KOPT-K1 (cell line): ENCODE data around the gene BCOR.

ENCODE experiments used
- H3K27ac ChIP-seq: fragments of 200-600 bp; sonication (generic); 2 replicates; pipeline ENCODE4 v1.5.1; 2016; ENCODE audit warnings: antibody characterized with exemption, mild to moderate bottlenecking, low read depth, low read length; ENCODE audit not compliant: poor library complexity, severe bottlenecking
- H3K36me3 ChIP-seq: fragments of 200-600 bp; sonication (generic); 2 replicates; pipeline ENCODE4 v1.5.1; 2017; ENCODE audit warnings: antibody characterized with exemption, mild to moderate bottlenecking, low read length, moderate library complexity; ENCODE audit not compliant: insufficient read depth
- H3K9me3 ChIP-seq: fragments of 200-600 bp; sonication (generic); 2 replicates; pipeline ENCODE4 v1.5.1; 2017; ENCODE audit warnings: antibody characterized with exemption, low read length, mild to moderate bottlenecking; ENCODE audit not compliant: insufficient read depth, poor library complexity, severe bottlenecking

The BCOR gene

DNA sequence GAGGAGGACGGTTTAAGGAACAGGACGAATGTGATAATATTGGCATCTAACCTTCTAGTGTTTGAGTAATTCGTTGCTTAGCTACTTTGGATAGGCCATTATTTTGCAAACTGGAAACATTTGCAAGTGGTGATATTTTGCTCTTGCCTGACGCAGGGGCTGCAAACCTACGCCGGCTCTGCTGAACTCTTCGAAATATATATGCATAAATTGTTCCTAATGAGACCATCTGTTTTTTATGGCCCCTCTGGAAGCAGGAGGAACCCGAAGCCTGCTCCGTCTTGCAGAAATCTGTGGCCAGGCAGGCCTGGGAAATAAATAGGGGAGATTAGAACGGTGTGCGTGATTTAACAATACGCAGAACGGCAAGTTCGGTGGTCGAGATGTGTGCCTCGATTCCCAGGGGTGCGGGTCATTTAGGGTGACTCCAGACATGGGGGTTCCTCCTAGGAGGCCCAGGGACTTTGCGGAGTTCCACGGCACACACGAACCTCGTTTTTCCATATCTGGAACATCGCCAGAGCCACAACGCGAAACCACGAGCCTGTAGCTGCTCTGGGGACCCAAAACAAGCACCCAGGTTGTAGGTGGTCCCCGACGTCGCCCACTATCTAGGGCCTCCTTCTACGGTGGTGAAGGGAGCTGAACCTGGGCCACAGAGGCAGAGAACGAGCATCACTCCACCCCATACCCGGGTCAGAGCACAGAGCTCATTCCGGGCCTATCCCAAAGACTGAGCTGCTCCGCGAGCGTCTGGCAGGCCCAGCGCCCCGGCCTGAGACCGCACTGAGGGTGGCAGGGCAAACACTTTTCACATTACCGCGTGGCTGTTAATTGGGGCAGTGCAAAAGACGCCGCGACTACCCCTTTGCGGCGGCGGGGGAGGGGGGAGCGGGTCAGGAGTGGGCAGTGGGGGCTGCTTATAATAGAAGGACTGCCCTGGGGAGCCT is 89.7 kb downstream of the BCOR start:
- Histone ChIP-seq H3K9me3 (no peaks in the 10 kb centered on the region), H3K36me3 (no peaks in the 10 kb centered on the region), H3K27ac (no peak overlapping the region)

DNA sequence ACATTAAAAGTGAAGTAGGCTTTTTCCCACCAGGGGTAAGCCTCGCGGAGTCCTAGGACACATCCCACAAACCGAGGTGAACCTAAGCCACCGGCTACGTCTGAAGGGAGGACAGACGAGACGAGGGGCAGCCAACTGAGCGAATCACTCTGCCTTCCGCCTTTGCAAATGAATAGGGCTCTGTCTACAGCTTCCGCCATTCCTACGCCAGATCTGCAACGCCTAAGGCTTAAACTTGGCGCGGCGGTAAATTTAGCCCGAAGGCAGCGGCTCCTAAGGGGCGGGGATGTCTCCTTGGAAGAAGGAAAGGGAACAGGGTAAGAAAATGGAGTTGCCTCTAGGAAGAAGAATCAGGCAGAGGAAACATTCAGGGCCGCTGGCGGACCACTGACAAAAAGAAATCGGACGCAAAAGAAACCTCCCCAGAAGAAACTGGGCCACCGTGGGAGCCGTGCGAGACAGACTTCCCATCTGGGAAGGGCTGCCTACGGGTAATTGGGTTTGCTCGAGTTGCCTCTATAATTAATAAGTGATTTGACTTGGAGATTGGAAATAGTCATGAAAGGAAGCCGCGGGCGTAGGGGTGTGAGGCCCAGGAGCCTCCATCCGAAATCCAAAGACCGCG is 90.5 kb downstream of the BCOR start:
- Histone ChIP-seq H3K9me3 (no peaks in the 10 kb centered on the region), H3K27ac (no peak overlapping the region), H3K36me3 (no peaks in the 10 kb centered on the region)

DNA sequence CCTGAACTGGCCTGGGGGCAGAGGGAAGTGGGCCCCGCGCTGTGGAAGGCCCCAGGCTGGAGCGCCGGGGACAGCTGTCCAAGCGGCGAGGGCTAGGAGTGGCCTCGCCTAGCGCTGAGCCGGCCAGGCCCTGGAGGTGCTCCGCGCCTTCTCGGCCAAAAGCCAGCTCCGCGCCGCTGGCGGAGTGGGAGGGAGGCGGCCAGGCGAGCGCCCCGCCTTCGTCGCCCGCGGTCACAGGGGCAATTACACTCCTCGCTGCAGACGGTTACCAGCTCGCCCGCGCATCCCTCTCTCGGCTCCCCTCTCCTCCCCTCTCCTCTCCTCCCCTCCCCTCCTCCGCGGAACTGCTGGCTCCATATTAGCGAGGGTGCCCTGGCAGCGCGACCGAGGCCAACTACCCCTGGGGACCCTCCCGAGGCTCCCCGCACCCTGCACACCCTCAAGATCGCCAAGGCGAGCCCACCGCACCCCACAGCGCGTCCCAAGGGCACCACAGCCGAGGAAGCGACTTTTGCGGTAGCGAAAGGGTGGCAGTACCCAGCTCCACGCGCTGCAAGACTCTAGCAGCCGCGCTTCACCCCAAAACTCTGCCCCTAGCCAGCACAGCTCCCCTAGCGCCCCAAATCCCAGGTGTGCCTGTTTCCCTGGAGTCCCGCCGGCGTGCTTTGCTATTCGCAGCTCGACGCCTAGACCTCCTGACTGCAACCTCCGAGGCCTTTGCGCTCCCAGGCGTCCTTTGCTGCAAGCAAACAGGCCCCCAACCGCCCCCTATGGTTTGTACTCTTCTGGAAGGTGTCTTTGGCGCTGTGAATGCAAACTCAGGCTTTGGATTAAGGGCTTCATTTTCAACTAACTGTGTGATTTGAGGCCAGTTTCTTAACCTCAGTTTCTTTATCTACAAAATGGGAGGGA is 91.4 kb downstream of the BCOR start:
- H3K9me3 ChIP-seq: no peaks in the 10 kb centered on the region
- H3K27ac ChIP-seq: no peak overlapping the region
- no peaks in the 10 kb centered on the region for H3K36me3 ChIP-seq

DNA sequence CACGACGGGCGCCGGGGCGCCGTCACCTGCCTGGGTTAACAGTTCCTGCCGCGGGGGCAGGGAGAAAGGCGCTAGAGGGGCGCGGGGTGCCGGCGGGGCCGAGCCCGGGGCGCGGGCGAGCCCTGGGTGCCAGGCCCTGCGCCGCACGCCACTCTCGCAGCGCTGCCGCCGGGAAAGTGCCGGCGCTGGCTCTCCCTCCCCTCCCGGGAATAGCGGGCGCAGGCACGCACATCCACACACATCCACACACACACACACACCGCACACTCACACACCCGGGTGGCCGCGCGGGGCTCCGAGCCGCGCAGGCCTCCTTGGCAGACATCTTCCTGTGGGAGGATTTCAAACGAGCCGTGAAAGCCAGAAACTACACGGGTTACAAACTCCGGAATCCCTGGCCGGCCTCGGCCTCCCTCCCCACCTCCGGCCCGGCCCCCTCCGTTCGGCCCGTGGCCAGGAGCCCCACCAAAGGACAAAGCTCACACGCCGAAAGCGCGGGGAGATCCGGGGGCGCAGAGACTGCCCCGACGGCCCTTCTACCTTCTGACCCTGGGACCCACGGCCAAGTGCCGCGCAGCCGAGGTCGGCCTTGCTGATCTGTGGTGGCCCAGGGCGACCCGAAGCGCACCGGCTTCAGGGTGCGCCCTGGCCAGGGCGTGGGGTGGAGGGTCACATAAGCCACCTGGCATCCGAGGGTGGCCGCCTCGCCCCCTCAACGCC is 92.3 kb downstream of the BCOR start:
- H3K27ac ChIP-seq: no peak overlapping the region
- no peaks in the 10 kb centered on the region for H3K36me3 ChIP-seq
- no peaks in the 10 kb centered on the region for H3K9me3 ChIP-seq

DNA sequence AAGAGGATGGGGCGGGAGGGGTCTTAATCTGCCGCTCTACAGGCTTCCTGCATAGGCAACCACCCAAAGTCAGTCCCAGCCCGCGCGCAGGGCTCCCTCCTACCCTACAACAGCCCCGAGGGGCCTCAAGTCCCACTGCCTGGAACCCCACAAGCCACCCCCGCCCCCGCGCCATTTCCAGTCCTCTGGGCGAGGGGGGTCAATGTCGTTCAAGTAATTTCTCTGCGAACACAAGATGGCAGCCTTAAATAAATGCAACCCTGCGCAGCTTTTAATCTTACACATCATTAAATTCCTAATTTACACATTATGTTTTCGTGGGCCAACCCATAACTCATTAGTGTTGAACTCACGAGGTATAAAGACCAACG is 92.9 kb downstream of the BCOR start:
- Histone ChIP-seq H3K9me3 (no peaks in the 10 kb centered on the region), H3K27ac (no peak overlapping the region)

DNA sequence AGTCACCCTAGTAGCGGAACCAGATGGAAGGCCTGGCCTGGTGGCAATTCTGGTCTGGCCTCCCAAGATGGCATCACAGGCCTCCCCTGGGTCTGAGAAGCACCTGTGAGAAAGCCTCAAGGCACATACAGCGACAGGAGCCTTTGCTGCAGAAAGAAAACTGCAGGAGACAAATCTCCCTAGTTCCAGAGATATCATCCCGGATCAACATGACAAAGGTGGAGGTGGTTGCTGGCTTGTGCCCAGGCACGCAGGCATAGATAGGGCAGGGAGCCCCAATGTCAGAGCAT is 93.6 kb downstream of the BCOR start:
- Histone ChIP-seq H3K36me3 (no peaks in the 10 kb centered on the region), H3K9me3 (no peaks in the 10 kb centered on the region), H3K27ac (peak overlapping the region; percentile 50)

More for the DNA sequence above, 92.9 kb downstream of the BCOR start:
- no peaks in the 10 kb centered on the region for H3K36me3 ChIP-seq

DNA sequence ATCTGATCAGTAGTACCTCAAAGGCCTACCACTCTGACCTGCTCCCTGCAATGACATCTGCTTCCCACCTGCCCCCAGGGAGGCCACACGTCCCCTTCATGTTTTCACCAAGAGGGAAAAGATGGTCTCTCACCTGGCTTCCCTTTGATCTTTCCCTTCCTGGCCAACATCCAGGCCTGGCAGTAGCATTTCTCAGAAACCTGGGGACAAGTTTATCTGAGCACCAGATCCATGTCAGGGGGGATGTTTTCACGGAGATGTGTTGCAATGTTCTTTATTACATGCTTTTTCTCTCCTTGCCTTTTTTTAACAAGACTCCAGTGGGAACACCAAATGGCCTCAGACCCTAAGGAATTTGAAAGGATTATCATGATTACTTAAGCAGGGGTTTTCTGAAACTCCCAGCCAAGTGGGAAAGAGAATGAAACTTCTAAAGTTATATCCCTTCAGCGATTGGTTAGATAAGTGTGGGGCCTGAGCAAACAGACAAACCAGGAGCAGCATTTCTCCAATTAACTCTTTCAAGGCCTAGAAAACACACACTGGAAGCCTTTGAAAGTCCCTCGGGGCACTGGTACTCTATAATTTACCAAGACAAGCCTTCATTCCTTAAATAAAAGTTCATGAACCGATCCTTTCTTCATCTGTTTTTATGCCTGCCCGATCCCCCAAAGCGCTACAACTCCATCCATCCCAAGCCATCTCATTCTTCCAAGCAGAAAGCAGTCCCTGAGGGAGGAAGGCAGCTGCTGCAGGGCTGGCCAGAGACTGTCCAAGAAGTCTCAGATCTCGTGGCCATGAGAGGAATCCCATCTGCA is 94.1 kb downstream of the BCOR start:
- Histone ChIP-seq H3K36me3 (no peaks in the 10 kb centered on the region), H3K27ac (peak overlapping the region; percentile 50), H3K9me3 (no peaks in the 10 kb centered on the region)

DNA sequence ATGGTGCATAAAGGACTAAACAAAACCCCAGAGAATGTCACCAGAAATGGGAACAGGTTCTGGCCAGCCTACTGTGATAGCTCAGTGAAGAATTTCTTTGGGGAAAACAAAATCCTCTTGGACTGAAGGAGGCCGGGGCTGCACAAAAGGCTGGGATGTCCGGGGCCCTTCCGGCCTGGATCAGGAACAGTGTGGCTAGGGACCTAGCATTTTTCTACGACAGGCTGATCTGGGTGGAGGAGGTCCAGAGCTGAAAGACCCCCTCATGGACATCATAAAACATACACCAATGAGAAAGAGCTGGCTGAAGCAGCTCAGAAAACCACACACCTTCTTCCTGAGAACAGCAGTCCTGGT is 94.7 kb downstream of the BCOR start:
- H3K27ac ChIP-seq: peak overlapping the region; percentile 50

More for the DNA sequence above, 94.7 kb downstream of the BCOR start:
- Histone ChIP-seq H3K9me3 (no peaks in the 10 kb centered on the region), H3K36me3 (no peaks in the 10 kb centered on the region)
